Uterus (tissue), 4 donors: ENCODE data around the gene PLA2G2D. TPM values are rescaled to one million over a fixed set of nuclear protein-coding genes. Genes with fewer than 3 reads are reported as not detected.

ENCODE experiments used
- DNase-seq, 2 donors: peaks; one replicate each; pipeline ENCODE4 v3.0.0-alpha.2; 2019 to 2020
- H3K27ac ChIP-seq, 2 donors: fragments of 200-600 bp; sonication (generic); 1 replicate in 1 of 2; 2 replicates in 1 of 2; pipeline ENCODE4 v1.5.1; 2016 to 2018
- H3K27me3 ChIP-seq, 2 donors: fragments of 200-600 bp; sonication (generic); one replicate each; pipeline ENCODE4 v1.5.1; 2018 to 2019; ENCODE audit warnings: control low read depth in 1 of 2
- H3K36me3 ChIP-seq, 2 donors: fragments of 200-600 bp; sonication (generic); one replicate each; pipeline ENCODE4 v1.5.1; 2019; ENCODE audit warnings: control low read depth in 1 of 2
- H3K4me1 ChIP-seq, 2 donors: fragments of 200-600 bp; sonication (generic); one replicate each; pipeline ENCODE4 v1.5.1; 2018 to 2019; ENCODE audit warnings: control low read depth in 1 of 2
- H3K4me3 ChIP-seq, 2 donors: fragments of 200-600 bp; sonication (generic); 1 replicate in 1 of 2; 2 replicates in 1 of 2; pipeline ENCODE4 v1.5.1; 2018 to 2019; ENCODE audit warnings: mild to moderate bottlenecking in 1 of 2
- H3K9me3 ChIP-seq, 2 donors: fragments of 200-600 bp; sonication (generic); one replicate each; pipeline ENCODE4 v1.5.1; 2019; ENCODE audit warnings: control low read depth in 1 of 2
- CTCF ChIP-seq, 4 experiments: fragments of 200-600 bp in 2 of 4; fragments of 450-650 bp in 2 of 4; sonication (generic) in 2 of 4; IDR thresholded peaks; one replicate each; pipeline ENCODE4 v1.5.1; 2016 to 2019; ENCODE audit warnings: antibody characterized with exemption in 4 of 4, mild to moderate bottlenecking in 2 of 4, moderate library complexity in 1 of 4
- POLR2A ChIP-seq, 2 donors: fragments of 450-650 bp; IDR thresholded peaks; one replicate each; pipeline ENCODE4 v1.6.1; 2016; ENCODE audit warnings: antibody characterized with exemption in 2 of 2, mild to moderate bottlenecking in 1 of 2, moderate library complexity in 1 of 2
- intact Hi-C: fragments of 100-400 bp; cut with DNase I; formaldehyde crosslinking; loops from one replicate; pipeline ENCODE4 v1.15.1; 2023; ENCODE audit warnings: low total_unique reads
- total RNA-seq, 4 donors: library from RNA; depleted of rRNA in 3 of 4; stranded (reverse); fragments of >200 nt in 3 of 4; gene quantifications; one replicate each; pipeline versions ENCODE4 v1.1.0 to v1.2.4, GENCODE V29; 2014 to 2023
- donor health status: DM: yes; HTN: yes; CAD: no.

PLA2G2D gene
- total RNA-seq, 4 donors from 2014 or later, result not detected

GRCh38 chr1:20068722-20069121 is 50.6 kb downstream of the PLA2G2D start:
- Histone ChIP-seq H3K27me3 (no peaks in the 10 kb centered on the region), H3K36me3 (no peaks in the 10 kb centered on the region), H3K4me1 (no peaks in the 10 kb centered on the region), H3K9me3 (no peaks in the 10 kb centered on the region), H3K4me3 (no peak overlapping the region), H3K27ac (no peak overlapping the region)
- TF ChIP-seq CTCF (IDR thresholded peaks at IDR 0.05) (no peak), POLR2A (IDR thresholded peaks at IDR 0.05) (no peak)
- intact Hi-C loops, result no loop called here
- no peak for DNase-seq

- no peak for DNase-seq
- no peak for TF ChIP-seq CTCF (IDR thresholded peaks at IDR 0.05)
- no peak for TF ChIP-seq POLR2A (IDR thresholded peaks at IDR 0.05)
- intact Hi-C loops, result no loop called here
These were observed 55.5 kb downstream of the PLA2G2D start for GRCh38 chr1:20063861-20064292.

More at GRCh38 chr1:20063861-20064292, 55.5 kb downstream of the PLA2G2D start:
- H3K4me3 ChIP-seq, result no peak overlapping the region
- no peaks in the 10 kb centered on the region for H3K4me1 ChIP-seq
- H3K9me3 ChIP-seq, result no peaks in the 10 kb centered on the region
- H3K27ac ChIP-seq, result no peak overlapping the region
- H3K36me3 ChIP-seq, result no peaks in the 10 kb centered on the region
- no peaks in the 10 kb centered on the region for H3K27me3 ChIP-seq

Other genes starting within 250 kb of the PLA2G2D start
- gene OTUD3, start 237.1 kb downstream of the PLA2G2D start, total RNA-seq, result 10 to 100 TPM in 2 of 4 donors, 1 to 10 TPM in 2; 2.6 to 20.8 (median 10.7) TPM
- gene PLA2G2E, start 195.9 kb downstream of the PLA2G2D start, total RNA-seq, result not detected
- gene PLA2G2A, start 139.9 kb downstream of the PLA2G2D start, total RNA-seq, result 10 to 100 TPM in 1 of 4 donors, 1 to 10 TPM in 1, not detected in 2; 2.7 to 47.6 TPM
- gene PLA2G5, start 49.3 kb downstream of the PLA2G2D start, total RNA-seq, result 1 to 10 TPM in 1 of 4 donors, not detected in 3; 3.1 TPM
- gene PLA2G2F, start 19.8 kb upstream of the PLA2G2D start, total RNA-seq, result under 1 TPM in 1 of 4 donors, not detected in 3; 0.07 TPM
- 10 to 100 TPM in 1 of 4 donors, 1 to 10 TPM in 3; 1.2 to 11.3 (median 3.3) TPM for gene UBXN10, start 66.6 kb upstream of the PLA2G2D start, total RNA-seq
- not detected for gene PLA2G2C, start 67.0 kb upstream of the PLA2G2D start, total RNA-seq
- gene VWA5B1, start 171.3 kb upstream of the PLA2G2D start, total RNA-seq, result under 1 TPM in 1 of 4 donors, not detected in 3; 0.69 TPM